ENCODE results near the gene NUMA1.

Gene NUMA1

GRCh38 chr11:72041364-72042063 lies 38.8 kb downstream of the NUMA1 start:
- peak; percentile 52 for DNase-seq (ENCODE audit: low read depth)
- TF ChIP-seq CTCF (conservative IDR thresholded peaks at IDR 0.05; ENCODE audit: low read depth, low read length), result no peak
- peak overlapping the region; percentile 81 for H3K4me3 ChIP-seq (ENCODE audit: low read length)

GRCh38 chr11:72040491-72041363 lies 39.6 kb downstream of the NUMA1 start:
- H3K4me3 ChIP-seq (ENCODE audit: low read length), result peak overlapping the region; percentile 81
- DNase-seq (ENCODE audit: low read depth), result peak; percentile 83
- TF ChIP-seq CTCF (conservative IDR thresholded peaks at IDR 0.05; ENCODE audit: low read depth, low read length), result no peak

- peak overlapping the region; percentile 81 for H3K4me3 ChIP-seq (ENCODE audit: low read length)
- no peak for TF ChIP-seq CTCF (conservative IDR thresholded peaks at IDR 0.05; ENCODE audit: low read depth, low read length)
- no peak for DNase-seq (ENCODE audit: low read depth)
Observed at GRCh38 chr11:72039856-72040401, 40.4 kb downstream of the NUMA1 start.

- peak overlapping the region; percentile 81 for H3K4me3 ChIP-seq (ENCODE audit: low read length)
- peak; percentile 12 for DNase-seq (ENCODE audit: low read depth)
- no peak for TF ChIP-seq CTCF (conservative IDR thresholded peaks at IDR 0.05; ENCODE audit: low read depth, low read length)
Observed at GRCh38 chr11:72039031-72039855, 41.1 kb downstream of the NUMA1 start.

- H3K4me3 ChIP-seq (ENCODE audit: low read length), result peak overlapping the region; percentile 81
- peak; percentile 13 for DNase-seq (ENCODE audit: low read depth)
- TF ChIP-seq CTCF (conservative IDR thresholded peaks at IDR 0.05; ENCODE audit: low read depth, low read length), result no peak
Observed at GRCh38 chr11:72038491-72038890, 41.9 kb downstream of the NUMA1 start.

- TF ChIP-seq CTCF (conservative IDR thresholded peaks at IDR 0.05; ENCODE audit: low read depth, low read length), result no peak
- DNase-seq (ENCODE audit: low read depth), result no peak
- peak overlapping the region; percentile 81 for H3K4me3 ChIP-seq (ENCODE audit: low read length)
Observed at GRCh38 chr11:72037554-72038311, 42.6 kb downstream of the NUMA1 start.
